GM12878 (cell line): ENCODE results near the gene UBE2F. TPM values are rescaled to one million over a fixed set of nuclear protein-coding genes. Genes with fewer than 3 reads are reported as not detected.

Source experiments
- ATAC-seq: fragments of 200-7000 bp; cut with Tn5 transposase; 3 replicates; pipeline ENCODE4 v1.9.1; 2020; ENCODE audit warnings: mild to moderate bottlenecking, moderate library complexity
- BruUV-seq: library from RNA; stranded (reverse); fragments of 400-500 nt; replicated peaks from 2 replicates; lab custom pipeline; 2021; lab: Mats Ljungman, UMichigan
- CTCF ChIA-PET: fragments of 300-600 bp; sonication (Branson Sonifier 250); formaldehyde crosslinking; extraction: SDS; loops from one replicate; lab custom pipeline; 2021; ENCODE audit warnings: inconsistent platforms; lab: Yijun Ruan, JAX
- POLR2A ChIA-PET: fragments of 350-600 bp; formaldehyde crosslinking; extraction: SDS; loops from one replicate; lab custom pipeline; 2021; ENCODE audit warnings: inconsistent platforms; lab: Charles Lee
- RAD21 ChIA-PET: fragments of 300-600 bp; sonication (Branson Sonifier 250); formaldehyde crosslinking; loops from one replicate; lab custom pipeline; 2023; ENCODE audit warnings: antibody characterized with exemption; ENCODE audit not compliant: unreplicated experiment; lab: Charles Lee
- SMC1A ChIA-PET: fragments of 300-600 bp; sonication (Branson Sonifier 250); formaldehyde crosslinking; loops from one replicate; lab custom pipeline; 2023; ENCODE audit not compliant: unreplicated experiment, uncharacterized antibody; lab: Charles Lee
- DNase-seq: peaks from one replicate; pipeline ENCODE4 v3.0.0-alpha.2; 2011; ENCODE audit warnings: low read depth, low spot score
- FAIRE-seq: peaks from 3 replicates; lab custom pipeline; 2011; peaks lifted over from hg19 to GRCh38; lab: Jason Lieb, UNC
- H2AFZ ChIP-seq: 2 replicates; pipeline ENCODE4 v1.6.0; 2011; ENCODE audit warnings: low read depth, low read length, control low read depth; ENCODE audit not compliant: control insufficient read depth
- H3K27ac ChIP-seq: 2 replicates; pipeline ENCODE4 v1.5.1; 2011; ENCODE audit warnings: control low read depth; ENCODE audit not compliant: control insufficient read depth, insufficient read depth
- H3K27me3 ChIP-seq, 2 experiments: replicated peaks in 1 of 2; 2 replicates each; pipeline versions ENCODE4 v1.6.0 to v1.6.1; 2011; ENCODE audit warnings: low read length in 1 of 2; ENCODE audit not compliant: control insufficient read depth in 2 of 2, insufficient read depth in 2 of 2
- H3K36me3 ChIP-seq, 2 experiments: 2 replicates each; pipeline ENCODE4 v1.5.1; 2011; ENCODE audit warnings: low read length in 1 of 2; ENCODE audit not compliant: control insufficient read depth in 2 of 2, insufficient read depth in 2 of 2
- H3K4me1 ChIP-seq: 2 replicates; pipeline ENCODE4 v1.6.1; 2011; ENCODE audit warnings: mild to moderate bottlenecking, low read length, moderate library complexity, mixed read lengths; ENCODE audit not compliant: control insufficient read depth, insufficient read depth
- H3K4me2 ChIP-seq: 2 replicates; pipeline ENCODE4 v1.6.0; 2011; ENCODE audit warnings: control low read depth; ENCODE audit not compliant: control insufficient read depth, insufficient read depth
- H3K4me3 ChIP-seq: fragments of 200-600 bp; sonication (generic); 2 replicates; pipeline ENCODE4 v1.5.1; 2016
- H3K79me2 ChIP-seq: 2 replicates; pipeline ENCODE4 v1.6.0; 2011; ENCODE audit warnings: low read length; ENCODE audit not compliant: control insufficient read depth, insufficient read depth
- H3K9ac ChIP-seq: 2 replicates; pipeline ENCODE4 v1.8.0; 2011; ENCODE audit warnings: low read length, control low read depth, mixed read lengths; ENCODE audit not compliant: control insufficient read depth, insufficient read depth
- H3K9me3 ChIP-seq: replicated peaks from 3 replicates; pipeline ENCODE4 v1.5.1; 2011; ENCODE audit warnings: mild to moderate bottlenecking, low read length; ENCODE audit not compliant: control insufficient read depth, insufficient read depth
- H4K20me1 ChIP-seq: 2 replicates; pipeline ENCODE4 v1.6.0; 2011; ENCODE audit not compliant: control insufficient read depth, insufficient read depth
- CBX5 ChIP-seq: sonication (generic); IDR thresholded peaks from 2 replicates; pipeline ENCODE4 v1.6.1; 2016; ENCODE audit warnings: low read depth, moderate library complexity, mild to moderate bottlenecking, inconsistent platforms
- CREB1 ChIP-seq: IDR thresholded peaks from 2 replicates; pipeline ENCODE4 v1.6.1; 2012; ENCODE audit warnings: low read depth, mild to moderate bottlenecking, inconsistent platforms
- GATAD2B ChIP-seq: fragments of 450-650 bp; conservative IDR thresholded peaks from 2 replicates; pipeline ENCODE4 v1.6.1; 2017; ENCODE audit warnings: low read depth, mild to moderate bottlenecking, moderate library complexity
- MEF2B ChIP-seq: fragments of 450-650 bp; IDR thresholded peaks from 2 replicates; pipeline ENCODE4 v1.6.1; 2018; ENCODE audit warnings: mild to moderate bottlenecking, moderate library complexity; ENCODE audit not compliant: partially characterized antibody, poor library complexity, severe bottlenecking
- NRF1 ChIP-seq: conservative IDR thresholded peaks from 2 replicates; pipeline ENCODE4 v1.6.1; 2011; ENCODE audit warnings: mild to moderate bottlenecking, low read depth, low read length, improper control_type of control experiment
- RUNX3 ChIP-seq: IDR thresholded peaks from 2 replicates; pipeline ENCODE4 v1.6.1; 2012; ENCODE audit warnings: low read length, inconsistent platforms
- TCF12 ChIP-seq: IDR thresholded peaks from 2 replicates; pipeline ENCODE4 v1.6.1; 2011; ENCODE audit warnings: low read depth, mild to moderate bottlenecking, low read length
- ZBTB11 ChIP-seq: fragments of 450-650 bp; formaldehyde crosslinking; IDR thresholded peaks from 2 replicates; pipeline ENCODE4 v1.5.0; 2022; ENCODE audit warnings: mild to moderate bottlenecking, missing genetic modification characterization
- ZBTB33 ChIP-seq: fragments of 450-650 bp; IDR thresholded peaks from 2 replicates; pipeline ENCODE4 v1.6.1; 2017; ENCODE audit warnings: mild to moderate bottlenecking
- WGBS: methylation state at CpG from one replicate; pipeline ENCODE4 v1.1.6; 2016; ENCODE audit warnings: low lambda C conversion rate; ENCODE audit not compliant: insufficient replicate concordance, insufficient coverage; ENCODE audit errors: missing lambda C conversion rate; 5-methylcytosine and 5-hydroxymethylcytosine counted together
- in situ Hi-C: fragments of 300-500 bp; cut with MboI; formaldehyde crosslinking; loops from 9 replicates; pipeline ENCODE4 v1.14.3; 2018; ENCODE audit warnings: mixed read lengths
- intact Hi-C: fragments of 100-400 bp; cut with micrococcal nuclease; formaldehyde crosslinking; loops from one replicate; pipeline ENCODE4 v1.14.2; 2022; ENCODE audit not compliant: unreplicated experiment
- polyA plus RNA-seq, 11 experiments: library from polyadenylated mRNA; depleted of rRNA in 4 of 11; unstranded in 6 of 11; stranded (reverse) in 5 of 11; fragments of >200 nt; fragmentation: Nextera tagmentation in 4 of 11; fragmentation: Illumina TruSeq in 1 of 11; extraction: Ambion mirVana in 4 of 11; extraction: Trizol in 1 of 11; gene quantifications; 1 replicate in 1 of 11; 2 replicates in 10 of 11; pipeline versions ENCODE4 v1.2.1 to v1.2.3, GENCODE V29; 2011 to 2016; ENCODE audit warnings: inconsistent platforms in 2 of 11, missing spikeins in 2 of 11, low read depth in 1 of 11
- total RNA-seq, 4 experiments: library from RNA; depleted of rRNA in 3 of 4; stranded (reverse); fragments of >200 nt in 3 of 4; fragmentation: Illumina TruSeq in 1 of 4; extraction: Trizol in 1 of 4; gene quantifications; 2 replicates each; pipeline versions ENCODE4 v1.2.1 to v1.2.3, GENCODE V29; 2013 to 2021
- TF ChIP-seq, protein P1 (sequence below): fragments of 450-650 bp; formaldehyde crosslinking; IDR thresholded peaks from 2 replicates; pipeline ENCODE4 v1.4.0; 2022; ENCODE audit warnings: mild to moderate bottlenecking, moderate library complexity
- TF ChIP-seq, protein P2 (sequence below), 3 experiments: IDR thresholded peaks in 2 of 3; conservative IDR thresholded peaks in 1 of 3; 2 replicates each; pipeline ENCODE4 v1.5.1; 2011; ENCODE audit warnings: low read depth in 3 of 3, low read length in 3 of 3, mild to moderate bottlenecking in 3 of 3, control low read depth in 2 of 3, moderate library complexity in 2 of 3, inconsistent platforms in 1 of 3, mixed read lengths in 1 of 3; ENCODE audit not compliant: control insufficient read depth in 2 of 3, insufficient read depth in 1 of 3; ENCODE audit errors: extremely low read depth in 1 of 3

UBE2F gene
- total and polyA plus RNA-seq, 10 of the 15 experiments (the other 5 are each of a cell fraction or from before 2014, with no cell fraction given), result 12.3 to 64.4 (median 31.5) TPM

GRCh38 chr2:237980087-237980486, 13.3 kb downstream of the UBE2F start:
- Histone ChIP-seq H3K9ac (no peak overlapping the region), H3K27ac (no peak overlapping the region), H4K20me1 (no peaks in the 10 kb centered on the region), H3K4me2 (no peak overlapping the region), H3K4me1 (no peaks in the 10 kb centered on the region), H2AFZ (no peak overlapping the region), H3K79me2 (no peaks in the 10 kb centered on the region), H3K36me3 (peaks cover 5 to 6% of the 10 kb centered on the region in 2 experiments; a peak in 3 of 4 replicates), H3K9me3 (no peaks in the 10 kb centered on the region), H3K27me3 (no peaks in the 10 kb centered on the region), H3K4me3 (no peak overlapping the region)
- intact Hi-C loops (no loop called here), in situ Hi-C loops (no loop called here)
- 89% methylated on average over 1 of the region's 1 CpG for WGBS
- ChIA-PET RAD21 (interaction anchor here (1.0 kb wide), 1 partner anchor 129 kb away, joined by 3 read pairs; no protein-coding TSS in a partner anchor), SMC1A (interaction anchor here (1.3 to 2.5 kb wide), 2 partner anchors 11 to 18 kb away, joined by 3 to 8 read pairs; no protein-coding TSS in a partner anchor), CTCF (interaction anchor here (0.8 to 1.6 kb wide), 4 partner anchors 14 to 82 kb away, joined by 3 to 5 read pairs (median 4); no protein-coding TSS in a partner anchor), POLR2A (no interaction called here)
- DNase-seq (no peak), ATAC-seq (no peak), FAIRE-seq (no peak)
- no TSS peak for BruUV-seq
- TF ChIP-seq GATAD2B (no peak), TCF12 (no peak), CREB1 (no peak), NRF1 (no peak), ZBTB11 (CRISPR knock-in tag) (no peak), RUNX3 (no peak), MEF2B (no peak), ZBTB33 (no peak), CBX5 (no peak)
- TF ChIP-seq, protein P1, sequence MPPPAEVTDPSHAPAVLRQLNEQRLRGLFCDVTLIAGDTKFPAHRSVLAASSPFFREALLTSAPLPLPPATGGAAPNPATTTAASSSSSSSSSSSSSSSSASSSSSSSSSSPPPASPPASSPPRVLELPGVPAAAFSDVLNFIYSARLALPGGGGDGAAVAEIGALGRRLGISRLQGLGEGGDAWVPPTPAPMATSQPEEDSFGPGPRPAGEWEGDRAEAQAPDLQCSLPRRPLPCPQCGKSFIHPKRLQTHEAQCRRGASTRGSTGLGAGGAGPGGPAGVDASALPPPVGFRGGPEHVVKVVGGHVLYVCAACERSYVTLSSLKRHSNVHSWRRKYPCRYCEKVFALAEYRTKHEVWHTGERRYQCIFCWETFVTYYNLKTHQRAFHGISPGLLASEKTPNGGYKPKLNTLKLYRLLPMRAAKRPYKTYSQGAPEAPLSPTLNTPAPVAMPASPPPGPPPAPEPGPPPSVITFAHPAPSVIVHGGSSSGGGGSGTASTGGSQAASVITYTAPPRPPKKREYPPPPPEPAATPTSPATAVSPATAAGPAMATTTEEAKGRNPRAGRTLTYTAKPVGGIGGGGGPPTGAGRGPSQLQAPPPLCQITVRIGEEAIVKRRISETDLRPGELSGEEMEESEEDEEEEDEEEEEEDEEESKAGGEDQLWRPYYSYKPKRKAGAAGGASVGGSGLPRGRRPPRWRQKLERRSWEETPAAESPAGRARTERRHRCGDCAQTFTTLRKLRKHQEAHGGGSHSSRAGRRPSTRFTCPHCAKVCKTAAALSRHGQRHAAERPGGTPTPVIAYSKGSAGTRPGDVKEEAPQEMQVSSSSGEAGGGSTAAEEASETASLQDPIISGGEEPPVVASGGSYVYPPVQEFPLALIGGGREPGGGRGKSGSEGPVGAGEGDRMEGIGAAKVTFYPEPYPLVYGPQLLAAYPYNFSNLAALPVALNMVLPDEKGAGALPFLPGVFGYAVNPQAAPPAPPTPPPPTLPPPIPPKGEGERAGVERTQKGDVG, result no peak
- TF ChIP-seq, protein P2, sequence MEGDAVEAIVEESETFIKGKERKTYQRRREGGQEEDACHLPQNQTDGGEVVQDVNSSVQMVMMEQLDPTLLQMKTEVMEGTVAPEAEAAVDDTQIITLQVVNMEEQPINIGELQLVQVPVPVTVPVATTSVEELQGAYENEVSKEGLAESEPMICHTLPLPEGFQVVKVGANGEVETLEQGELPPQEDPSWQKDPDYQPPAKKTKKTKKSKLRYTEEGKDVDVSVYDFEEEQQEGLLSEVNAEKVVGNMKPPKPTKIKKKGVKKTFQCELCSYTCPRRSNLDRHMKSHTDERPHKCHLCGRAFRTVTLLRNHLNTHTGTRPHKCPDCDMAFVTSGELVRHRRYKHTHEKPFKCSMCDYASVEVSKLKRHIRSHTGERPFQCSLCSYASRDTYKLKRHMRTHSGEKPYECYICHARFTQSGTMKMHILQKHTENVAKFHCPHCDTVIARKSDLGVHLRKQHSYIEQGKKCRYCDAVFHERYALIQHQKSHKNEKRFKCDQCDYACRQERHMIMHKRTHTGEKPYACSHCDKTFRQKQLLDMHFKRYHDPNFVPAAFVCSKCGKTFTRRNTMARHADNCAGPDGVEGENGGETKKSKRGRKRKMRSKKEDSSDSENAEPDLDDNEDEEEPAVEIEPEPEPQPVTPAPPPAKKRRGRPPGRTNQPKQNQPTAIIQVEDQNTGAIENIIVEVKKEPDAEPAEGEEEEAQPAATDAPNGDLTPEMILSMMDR (IDR thresholded peaks at IDR 0.05 in 2 of 3, conservative IDR thresholded peaks at IDR 0.05 in 1 of 3; ENCODE audit: control insufficient read depth in 2 of 3, extremely low read depth in 1 of 3, insufficient read depth in 1 of 3, low read depth in 3 of 3, low read length in 3 of 3), result no peak
